Muscle layer of duodenum (tissue), 2 donors: ENCODE measurements around the gene TXNDC9.
"Not testable (repeated sequence)": the region's sequence is repeated elsewhere in the genome, so short reads cannot be mapped to it uniquely, and the experiment has no call there.

Experiments used
- H3K27ac ChIP-seq: one replicate; pipeline ENCODE4 v1.7.0; 2013; ENCODE audit warnings: mild to moderate bottlenecking, low read length
- H3K27me3 ChIP-seq: one replicate; pipeline ENCODE4 v1.7.0; 2013; ENCODE audit warnings: low read depth, mild to moderate bottlenecking, control low read depth, low read length
- H3K36me3 ChIP-seq, 2 donors: one replicate each; pipeline ENCODE4 v1.7.0; 2013; ENCODE audit warnings: low read length in 2 of 2, control low read depth in 1 of 2, mild to moderate bottlenecking in 1 of 2; ENCODE audit not compliant: insufficient read depth in 2 of 2, control insufficient read depth in 1 of 2
- H3K4me1 ChIP-seq, 2 donors: one replicate each; pipeline ENCODE4 v1.7.0; 2013; ENCODE audit warnings: low read length in 2 of 2, mild to moderate bottlenecking in 2 of 2, control low read depth in 1 of 2, moderate library complexity in 1 of 2; ENCODE audit not compliant: insufficient read depth in 2 of 2, control insufficient read depth in 1 of 2
- H3K4me3 ChIP-seq, 2 donors: one replicate each; pipeline ENCODE4 v1.7.0; 2013; ENCODE audit warnings: low read length in 2 of 2, low read depth in 1 of 2, mild to moderate bottlenecking in 1 of 2
- H3K9me3 ChIP-seq, 2 donors: one replicate each; pipeline ENCODE4 v1.7.0; 2013; ENCODE audit warnings: low read length in 2 of 2, control low read depth in 1 of 2, mild to moderate bottlenecking in 1 of 2; ENCODE audit not compliant: control insufficient read depth in 1 of 2
- donor health status: healthy.

TXNDC9 gene

GRCh38 chr2:99354070-99354469 is 17.9 kb upstream of the TXNDC9 start:
- no peaks in the 10 kb centered on the region for H3K9me3 ChIP-seq
- no peak overlapping the region for H3K4me3 ChIP-seq
- H3K36me3 ChIP-seq: no peaks in the 10 kb centered on the region
- H3K4me1 ChIP-seq: peaks cover 3 to 4% of the 10 kb centered on the region in 2 donors
- no peaks in the 10 kb centered on the region for H3K27me3 ChIP-seq
- H3K27ac ChIP-seq: no peak overlapping the region

- Histone ChIP-seq H3K9me3 (no peaks in the 10 kb centered on the region), H3K4me1 (peaks cover 3 to 4% of the 10 kb centered on the region in 2 donors), H3K27me3 (no peaks in the 10 kb centered on the region), H3K36me3 (no peaks in the 10 kb centered on the region), H3K4me3 (no peak overlapping the region), H3K27ac (no peak overlapping the region)
Measured at GRCh38 chr2:99350194-99350593, 14.1 kb upstream of the TXNDC9 start.

- H3K36me3 ChIP-seq: no peaks in the 10 kb centered on the region
- H3K9me3 ChIP-seq: no peaks in the 10 kb centered on the region
- peaks cover 0 to 3% of the 10 kb centered on the region in 2 donors for H3K4me1 ChIP-seq
- H3K27ac ChIP-seq: no peak overlapping the region
- H3K4me3 ChIP-seq: no peak overlapping the region
- no peaks in the 10 kb centered on the region for H3K27me3 ChIP-seq
Measured at GRCh38 chr2:99348173-99348572, 12.0 kb upstream of the TXNDC9 start.

GRCh38 chr2:99346218-99346617 is 10.1 kb upstream of the TXNDC9 start:
- Histone ChIP-seq H3K36me3 (no peaks in the 10 kb centered on the region), H3K27ac (no peak overlapping the region), H3K27me3 (no peaks in the 10 kb centered on the region), H3K4me1 (peaks cover 0 to 3% of the 10 kb centered on the region in 2 donors), H3K9me3 (no peaks in the 10 kb centered on the region), H3K4me3 (no peak overlapping the region)

GRCh38 chr2:99345446-99345845 is 9.3 kb upstream of the TXNDC9 start:
- H3K4me1 ChIP-seq, H3K27me3 ChIP-seq, H3K4me3 ChIP-seq, H3K27ac ChIP-seq, H3K36me3 ChIP-seq, H3K9me3 ChIP-seq: not testable (repeated sequence)

GRCh38 chr2:99342536-99342935 is 6.4 kb upstream of the TXNDC9 start:
- H3K9me3 ChIP-seq: no peaks in the 10 kb centered on the region
- H3K36me3 ChIP-seq: no peaks in the 10 kb centered on the region
- H3K4me3 ChIP-seq: no peak overlapping the region
- no peaks in the 10 kb centered on the region for H3K27me3 ChIP-seq
- peaks cover 0 to 10% of the 10 kb centered on the region in 2 donors for H3K4me1 ChIP-seq
- H3K27ac ChIP-seq: no peak overlapping the region

- peaks cover 0 to 3% of the 10 kb centered on the region in 2 donors for H3K36me3 ChIP-seq
- peaks cover 0 to 10% of the 10 kb centered on the region in 2 donors for H3K4me1 ChIP-seq
- H3K4me3 ChIP-seq: no peak overlapping the region
- H3K27ac ChIP-seq: no peak overlapping the region
- no peaks in the 10 kb centered on the region for H3K27me3 ChIP-seq
- H3K9me3 ChIP-seq: no peaks in the 10 kb centered on the region
Measured at GRCh38 chr2:99340669-99341236, 4.6 kb upstream of the TXNDC9 start.

GRCh38 chr2:99338029-99338585 is 2.0 kb upstream of the TXNDC9 start:
- Histone ChIP-seq H3K27me3 (no peaks in the 10 kb centered on the region), H3K4me1 (peaks cover 0 to 24% of the 10 kb centered on the region in 2 donors), H3K4me3 (peak overlapping the region; percentile 92 to 93), H3K27ac (peak overlapping the region; percentile 91), H3K36me3 (peaks cover 0 to 3% of the 10 kb centered on the region in 2 donors), H3K9me3 (no peaks in the 10 kb centered on the region)

- Histone ChIP-seq H3K4me1 (peaks cover 0 to 24% of the 10 kb centered on the region in 2 donors), H3K9me3 (no peaks in the 10 kb centered on the region), H3K4me3 (peak within 1 kb of the TSS; percentile 92 to 93), H3K27me3 (no peaks in the 10 kb centered on the region), H3K36me3 (peaks cover 6 to 10% of the 10 kb centered on the region in 2 donors), H3K27ac (peak within 1 kb of the TSS; percentile 91)
Measured at GRCh38 chr2:99337113-99338028, 1.2 kb upstream of the TXNDC9 start, which contains the start of gene EIF5B. TSS of gene EIF5B (plus strand) at chr2:99337389. CDS start at chr2:99337555, 166 bp downstream.

- Histone ChIP-seq H3K27me3 (no peaks in the 10 kb centered on the region), H3K36me3 (peaks cover 11 to 16% of the 10 kb centered on the region in 2 donors), H3K9me3 (no peaks in the 10 kb centered on the region), H3K4me1 (peaks cover 0 to 24% of the 10 kb centered on the region in 2 donors), H3K27ac (peak overlapping the region; percentile 91), H3K4me3 (peak overlapping the region; percentile 92 to 93)
Measured at GRCh38 chr2:99336804-99337112, 625 bp upstream of the TXNDC9 start.

- Histone ChIP-seq H3K36me3 (peaks cover 36 to 74% of the 10 kb centered on the region in 2 donors), H3K4me1 (no peaks in the 10 kb centered on the region), H3K27me3 (no peaks in the 10 kb centered on the region), H3K4me3 (no peak overlapping the region), H3K27ac (no peak overlapping the region), H3K9me3 (no peaks in the 10 kb centered on the region)
Measured at GRCh38 chr2:99325384-99325783, 10.7 kb downstream of the TXNDC9 start.
